HG02938 (cell line): ENCODE data around the gene ADARB2.
"Not testable (repeated sequence)": the region's sequence is repeated elsewhere in the genome, so short reads cannot be mapped to it uniquely, and the experiment has no call there.

ENCODE experiments used
- ATAC-seq: cut with Tn5 transposase; IDR thresholded peaks from one replicate; pipeline ENCODE4 v1.9.1; 2021; ENCODE audit warnings: mild to moderate bottlenecking, moderate library complexity; ENCODE audit not compliant: unreplicated experiment

Gene ADARB2

GRCh38 chr10:1449572-1450205, 287.6 kb downstream of the ADARB2 start:
- ATAC-seq: no peak

GRCh38 chr10:1449021-1449420, 288.3 kb downstream of the ADARB2 start:
- ATAC-seq: no peak

GRCh38 chr10:1448252-1448930, 288.9 kb downstream of the ADARB2 start:
- ATAC-seq: no peak

- no peak for ATAC-seq
Observed at GRCh38 chr10:1444826-1445225, 292.5 kb downstream of the ADARB2 start.

GRCh38 chr10:1440897-1441296, 296.4 kb downstream of the ADARB2 start:
- ATAC-seq: no peak

- no peak for ATAC-seq
Observed at GRCh38 chr10:1434912-1435692, 302.2 kb downstream of the ADARB2 start.

- ATAC-seq: no peak
Observed at GRCh38 chr10:1434202-1434601, 303.1 kb downstream of the ADARB2 start.

GRCh38 chr10:1432161-1432560, 305.2 kb downstream of the ADARB2 start:
- ATAC-seq: no peak

- ATAC-seq: no peak
Observed at GRCh38 chr10:1431229-1431628, 306.1 kb downstream of the ADARB2 start.

- ATAC-seq: not testable (repeated sequence)
Observed at GRCh38 chr10:1427521-1428186, 309.7 kb downstream of the ADARB2 start.

- ATAC-seq: no peak
Observed at GRCh38 chr10:1426786-1427185, 310.5 kb downstream of the ADARB2 start.

- peak; percentile 84 for ATAC-seq
Observed at GRCh38 chr10:1425879-1426278, 311.4 kb downstream of the ADARB2 start.

GRCh38 chr10:1424648-1425047, 312.7 kb downstream of the ADARB2 start:
- no peak for ATAC-seq

GRCh38 chr10:1423676-1424253, 313.6 kb downstream of the ADARB2 start:
- ATAC-seq: no peak

GRCh38 chr10:1422275-1422674, 315.1 kb downstream of the ADARB2 start:
- no peak for ATAC-seq

GRCh38 chr10:1420661-1421362, 316.5 kb downstream of the ADARB2 start:
- ATAC-seq: peak; percentile 91

GRCh38 chr10:1419796-1420610, 317.3 kb downstream of the ADARB2 start:
- no peak for ATAC-seq

GRCh38 chr10:1418031-1418550, 319.2 kb downstream of the ADARB2 start:
- ATAC-seq: no peak

- no peak for ATAC-seq
Observed at GRCh38 chr10:1417574-1417973, 319.8 kb downstream of the ADARB2 start.
